A549 treated with AZD2906 at 1 μM for 4 hours (cell line): ENCODE data around the gene KRTAP5-1. TPM values are rescaled to one million over a fixed set of nuclear protein-coding genes. Genes with fewer than 3 reads are reported as not detected.

Source experiments
- total RNA-seq: library from RNA; stranded (reverse); fragments of 200-300 nt; extraction: Qiagen RNA extraction; gene quantifications from 5 replicates; pipeline ENCODE4 v1.2.3, GENCODE V29; 2022

The KRTAP5-1 gene
- not detected in 5 replicates for total RNA-seq

GRCh38 chr11:1584661-1585370, at the start of gene KRTAP5-1:
Gene KRTAP5-1, minus strand, starts transcription at chr11:1585283. Its CDS starts 34 bp downstream, at chr11:1585249.

GRCh38 chr11:1629326-1630185, 44.5 kb upstream of the KRTAP5-1 start, which contains the start of gene KRTAP5-5:
Gene KRTAP5-5, plus strand, starts transcription at chr11:1629775. Its CDS starts 66 bp downstream, at chr11:1629841.

GRCh38 chr11:1622086-1622485, 37.0 kb upstream of the KRTAP5-1 start, which contains the start of gene KRTAP5-4:
Gene KRTAP5-4, minus strand, starts transcription at chr11:1622138. Its CDS starts 45 bp downstream, at chr11:1622093.

GRCh38 chr11:1608363-1608762, 23.3 kb upstream of the KRTAP5-1 start, which contains the start of gene KRTAP5-3:
Gene KRTAP5-3, minus strand, starts transcription at chr11:1608463. Its CDS starts 78 bp downstream, at chr11:1608385.

DNA sequence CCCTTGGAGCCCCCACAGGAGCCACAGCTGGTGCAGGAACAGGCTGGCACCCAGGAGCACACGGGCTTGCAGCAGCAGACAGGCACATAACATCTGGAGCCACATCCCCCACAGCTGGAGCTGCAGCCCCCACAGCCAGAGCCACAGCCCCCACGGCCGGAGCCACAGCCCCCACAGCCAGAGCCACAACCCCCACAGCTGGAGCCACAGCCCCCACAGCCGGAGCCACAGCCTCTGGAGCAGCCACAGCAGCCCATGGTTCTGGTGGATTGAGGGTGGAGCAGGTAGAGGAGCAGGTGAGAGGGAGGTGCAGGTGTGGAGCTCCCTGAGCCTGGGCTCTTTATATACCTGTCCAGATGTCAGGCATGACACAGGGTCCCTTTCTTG, 12.9 kb upstream of the KRTAP5-1 start, which contains the start of gene KRTAP5-2:
KRTAP5-2 (minus strand) TSS at position 301 of the 387 bp plus-strand sequence; CDS start at position 257, 44 bp downstream.

GRCh38 chr11:1572197-1573076, 12.6 kb downstream of the KRTAP5-1 start, which contains the start of gene DUSP8:
Gene DUSP8, minus strand, starts transcription at chr11:1572271. Its CDS starts 6,445 bp downstream, at chr11:1565826.

Other genes with a start within 250 kb of the KRTAP5-1 start
- 4.8 to 8.6 TPM (median 6.3 TPM) in 5 replicates for gene BRSK2, start 195.3 kb downstream of the KRTAP5-1 start, total RNA-seq
- gene MOB2, start 98.5 kb downstream of the KRTAP5-1 start, total RNA-seq, result 36.2 to 47.8 TPM (median 44.1 TPM) in 5 replicates
- 0.81 to 1.2 TPM (median 1.0 TPM) in 5 replicates for gene DUSP8, start 13.0 kb downstream of the KRTAP5-1 start, total RNA-seq
- gene KRTAP5-2, start 13.0 kb upstream of the KRTAP5-1 start, total RNA-seq, result not detected in 5 replicates
- not detected in 5 replicates for gene KRTAP5-3, start 23.2 kb upstream of the KRTAP5-1 start, total RNA-seq
- gene KRTAP5-4, start 36.9 kb upstream of the KRTAP5-1 start, total RNA-seq, result not detected in 5 replicates
- gene KRTAP5-5, start 44.5 kb upstream of the KRTAP5-1 start, total RNA-seq, result not detected in 5 replicates
- gene KRTAP5-6, start 111.9 kb upstream of the KRTAP5-1 start, total RNA-seq, result not detected in 5 replicates
- 1.1 to 2.1 TPM (median 1.4 TPM) in 5 replicates for gene IFITM10, start 165.3 kb upstream of the KRTAP5-1 start, total RNA-seq
- 397 to 634 TPM (median 550 TPM) in 5 replicates for gene CTSD, start 178.6 kb upstream of the KRTAP5-1 start, total RNA-seq
- 0.43 to 1.1 TPM (median 0.55 TPM) in 5 replicates for gene SYT8, start 249.7 kb upstream of the KRTAP5-1 start, total RNA-seq